ENCODE results near the gene HELZ. TPM values are rescaled to one million over a fixed set of nuclear protein-coding genes. Genes with fewer than 3 reads are reported as not detected.
A peak's percentile ranks its signal among the peaks of the same experiment; 100 is the strongest.

HELZ gene
- total RNA-seq, 4 donors from 2014 or later, result 21.0 to 47.0 (median 38.9) TPM

- DNase-seq, result no peak
- H3K4me3 ChIP-seq, result no peak overlapping the region
- H3K4me1 ChIP-seq, result peaks cover 13 to 16% of the 10 kb centered on the region in 2 donors
- H3K27ac ChIP-seq, result no peak overlapping the region
- H3K9me3 ChIP-seq, result no peaks in the 10 kb centered on the region
- TF ChIP-seq POLR2A (IDR thresholded peaks at IDR 0.05), result no peak
- H3K36me3 ChIP-seq, result no peaks in the 10 kb centered on the region
- in situ Hi-C loops (cut with MboI; ENCODE audit: low sequenced_read_pairs in 4 of 4), result loop anchor here in 2 of 4 donors (25.0 kb wide), 2 partner anchors 544 to 569 kb away; no protein-coding TSS in a partner anchor
- intact Hi-C loops (cut with DNase I; ENCODE audit: low total_unique reads), result no loop called here
- ATAC-seq, result no peak
- no peaks in the 10 kb centered on the region for H3K27me3 ChIP-seq
These were observed 36.7 kb upstream of the HELZ start for GRCh38 chr17:67281743-67282142.

GRCh38 chr17:67281053-67281452 is 36.1 kb upstream of the HELZ start:
- TF ChIP-seq POLR2A (IDR thresholded peaks at IDR 0.05) (no peak), CTCF (IDR thresholded peaks at IDR 0.05 in 4 of 5, conservative IDR thresholded peaks at IDR 0.05 in 1 of 5) (no peak)
- H3K9me3 ChIP-seq, result no peaks in the 10 kb centered on the region
- intact Hi-C loops (cut with DNase I; ENCODE audit: low total_unique reads), result no loop called here
- no peak overlapping the region for H3K4me3 ChIP-seq
- DNase-seq (peak in 1 of 2 donors; percentile 31), ATAC-seq (peak in 1 of 2 donors; percentile 59)
- H3K36me3 ChIP-seq, result no peaks in the 10 kb centered on the region
- in situ Hi-C loops (cut with MboI; ENCODE audit: low sequenced_read_pairs in 4 of 4), result loop anchor here in 2 of 4 donors (25.0 kb wide), 2 partner anchors 544 to 569 kb away; no protein-coding TSS in a partner anchor
- peaks cover 13 to 16% of the 10 kb centered on the region in 2 donors for H3K4me1 ChIP-seq
- no peaks in the 10 kb centered on the region for H3K27me3 ChIP-seq
- peak overlapping the region in 1 of 4 donors; percentile 70 for H3K27ac ChIP-seq

GRCh38 chr17:67280279-67280678 is 35.3 kb upstream of the HELZ start:
- Histone ChIP-seq H3K27me3 (no peaks in the 10 kb centered on the region), H3K27ac (peak overlapping the region; percentile 26 to 70 (median 64)), H3K9me3 (no peaks in the 10 kb centered on the region), H3K4me1 (peaks cover 13 to 16% of the 10 kb centered on the region in 2 donors), H3K4me3 (no peak overlapping the region), H3K36me3 (no peaks in the 10 kb centered on the region)
- ATAC-seq (peak; percentile 82 to 97), DNase-seq (peak; percentile 48 to 78)
- no peak for TF ChIP-seq POLR2A (IDR thresholded peaks at IDR 0.05)
- no peak for TF ChIP-seq CTCF (IDR thresholded peaks at IDR 0.05 in 4 of 5, conservative IDR thresholded peaks at IDR 0.05 in 1 of 5)
- intact Hi-C loops (cut with DNase I; ENCODE audit: low total_unique reads), result no loop called here
- in situ Hi-C loops (cut with MboI; ENCODE audit: low sequenced_read_pairs in 4 of 4), result loop anchor here in 2 of 4 donors (25.0 kb wide), 2 partner anchors 543 to 568 kb away; no protein-coding TSS in a partner anchor

GRCh38 chr17:67279115-67279514 is 34.1 kb upstream of the HELZ start:
- DNase-seq (no peak), ATAC-seq (no peak)
- Histone ChIP-seq H3K27ac (no peak overlapping the region), H3K4me3 (no peak overlapping the region), H3K36me3 (no peaks in the 10 kb centered on the region), H3K4me1 (peaks cover 13 to 16% of the 10 kb centered on the region in 2 donors), H3K27me3 (no peaks in the 10 kb centered on the region), H3K9me3 (no peaks in the 10 kb centered on the region)
- intact Hi-C loops (cut with DNase I; ENCODE audit: low total_unique reads), result no loop called here
- in situ Hi-C loops (cut with MboI; ENCODE audit: low sequenced_read_pairs in 4 of 4), result loop anchor here in 2 of 4 donors (25.0 kb wide), 2 partner anchors 542 to 567 kb away; no protein-coding TSS in a partner anchor
- TF ChIP-seq CTCF (IDR thresholded peaks at IDR 0.05 in 4 of 5, conservative IDR thresholded peaks at IDR 0.05 in 1 of 5) (no peak), POLR2A (IDR thresholded peaks at IDR 0.05) (no peak)

GRCh38 chr17:67278363-67278762 is 33.4 kb upstream of the HELZ start:
- H3K9me3 ChIP-seq, result no peaks in the 10 kb centered on the region
- no peak overlapping the region for H3K4me3 ChIP-seq
- no peak for TF ChIP-seq CTCF (IDR thresholded peaks at IDR 0.05 in 4 of 5, conservative IDR thresholded peaks at IDR 0.05 in 1 of 5)
- no peak for TF ChIP-seq POLR2A (IDR thresholded peaks at IDR 0.05)
- no peak for DNase-seq
- peaks cover 13 to 16% of the 10 kb centered on the region in 2 donors for H3K4me1 ChIP-seq
- intact Hi-C loops (cut with DNase I; ENCODE audit: low total_unique reads) (no loop called here), in situ Hi-C loops (cut with MboI; ENCODE audit: low sequenced_read_pairs in 4 of 4) (loop anchor here in 2 of 4 donors (25.0 kb wide), 2 partner anchors 541 to 566 kb away; no protein-coding TSS in a partner anchor)
- H3K27me3 ChIP-seq, result no peaks in the 10 kb centered on the region
- no peaks in the 10 kb centered on the region for H3K36me3 ChIP-seq
- ATAC-seq, result no peak
- no peak overlapping the region for H3K27ac ChIP-seq

Data from gastrocnemius medialis (tissue), 4 donors.